ENCODE data around the gene PYDC2.

DNA sequence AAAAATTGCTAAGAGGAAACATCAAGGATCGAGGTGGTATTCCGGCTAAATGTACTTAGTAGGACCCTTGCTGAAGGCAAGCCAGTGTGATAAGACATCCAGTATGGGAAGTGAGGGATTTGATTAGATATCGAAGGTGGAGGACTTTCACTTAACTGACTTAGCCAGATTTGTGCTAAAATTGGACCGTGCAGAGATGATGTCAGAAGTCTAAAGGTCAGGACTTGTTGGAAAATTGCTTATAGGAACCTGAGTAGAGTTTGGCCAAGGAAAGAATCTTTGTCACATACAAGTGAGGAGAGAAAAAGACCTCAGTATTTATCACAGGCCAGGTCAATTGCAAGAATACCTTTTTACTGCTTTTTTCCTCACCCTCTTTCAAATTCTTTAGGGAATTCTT, 30.9 kb upstream of the PYDC2 start:
- TF ChIP-seq, protein P1, sequence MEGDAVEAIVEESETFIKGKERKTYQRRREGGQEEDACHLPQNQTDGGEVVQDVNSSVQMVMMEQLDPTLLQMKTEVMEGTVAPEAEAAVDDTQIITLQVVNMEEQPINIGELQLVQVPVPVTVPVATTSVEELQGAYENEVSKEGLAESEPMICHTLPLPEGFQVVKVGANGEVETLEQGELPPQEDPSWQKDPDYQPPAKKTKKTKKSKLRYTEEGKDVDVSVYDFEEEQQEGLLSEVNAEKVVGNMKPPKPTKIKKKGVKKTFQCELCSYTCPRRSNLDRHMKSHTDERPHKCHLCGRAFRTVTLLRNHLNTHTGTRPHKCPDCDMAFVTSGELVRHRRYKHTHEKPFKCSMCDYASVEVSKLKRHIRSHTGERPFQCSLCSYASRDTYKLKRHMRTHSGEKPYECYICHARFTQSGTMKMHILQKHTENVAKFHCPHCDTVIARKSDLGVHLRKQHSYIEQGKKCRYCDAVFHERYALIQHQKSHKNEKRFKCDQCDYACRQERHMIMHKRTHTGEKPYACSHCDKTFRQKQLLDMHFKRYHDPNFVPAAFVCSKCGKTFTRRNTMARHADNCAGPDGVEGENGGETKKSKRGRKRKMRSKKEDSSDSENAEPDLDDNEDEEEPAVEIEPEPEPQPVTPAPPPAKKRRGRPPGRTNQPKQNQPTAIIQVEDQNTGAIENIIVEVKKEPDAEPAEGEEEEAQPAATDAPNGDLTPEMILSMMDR (IDR thresholded peaks at IDR 0.05): no peak
- TF ChIP-seq EP300 (IDR thresholded peaks at IDR 0.05) (no peak), POLR2A (IDR thresholded peaks at IDR 0.05) (no peak), POLR2AphosphoS5 (IDR thresholded peaks at IDR 0.05) (no peak)
